K562 (cell line): ENCODE measurements around the gene SOCS6. TPM values are rescaled to one million over a fixed set of nuclear protein-coding genes. Genes with fewer than 3 reads are reported as not detected.

Experiments used
- ATAC-seq: fragments of 200-7000 bp; cut with Tn5 transposase; 3 replicates; pipeline ENCODE4 v1.9.1; 2020; ENCODE audit warnings: moderate library complexity
- BruUV-seq: library from RNA; stranded (reverse); fragments of 400-500 nt; replicated peaks from 2 replicates; lab custom pipeline; 2021; lab: Mats Ljungman, UMichigan
- CTCF ChIA-PET: fragments of 300-600 bp; formaldehyde crosslinking; extraction: SDS; loops from one replicate; lab custom pipeline; 2021; ENCODE audit warnings: low intra/inter-chr PET ratio; lab: Yijun Ruan, JAX
- POLR2A ChIA-PET: fragments of 300-600, 350-650 bp; sonication (Branson Sonifier 250); formaldehyde crosslinking; extraction: SDS; loops from one replicate; lab custom pipeline; 2021; ENCODE audit warnings: antibody characterized with exemption, inconsistent platforms; lab: Yijun Ruan, JAX
- DNase-seq, 4 experiments: peaks; one replicate each; pipeline versions ENCODE4 v3.0.0 to v3.0.0-alpha.2; 2011 to 2018; ENCODE audit warnings: low spot score in 3 of 4, mixed read lengths in 3 of 4; ENCODE audit errors: extremely low read depth in 1 of 4
- FAIRE-seq: peaks from 2 replicates; lab custom pipeline; 2011; peaks lifted over from hg19 to GRCh38; lab: Jason Lieb, UNC
- H2AFZ ChIP-seq: 2 replicates; pipeline ENCODE4 v1.6.0; 2011; ENCODE audit warnings: low read depth, low read length, control low read depth, inconsistent platforms
- H3K27ac ChIP-seq: fragments of 200-600 bp; 3 replicates; pipeline ENCODE4 v1.8.0; 2011; ENCODE audit warnings: low read depth, mild to moderate bottlenecking, control low read depth, inconsistent platforms, low read length, moderate library complexity, mixed read lengths; ENCODE audit errors: extremely low read depth
- H3K27me3 ChIP-seq, 2 experiments: fragments of 300-600 bp in 1 of 2; 2 replicates in 1 of 2; 3 replicates in 1 of 2; pipeline versions ENCODE4 v1.6.0 to v1.8.0; 2011; ENCODE audit warnings: inconsistent platforms in 2 of 2, low read length in 2 of 2, mild to moderate bottlenecking in 1 of 2, mixed read lengths in 1 of 2, moderate library complexity in 1 of 2; ENCODE audit not compliant: control insufficient read depth in 2 of 2, insufficient read depth in 2 of 2
- H3K36me3 ChIP-seq: fragments of 300-600 bp; 3 replicates; pipeline ENCODE4 v1.8.0; 2011; ENCODE audit warnings: mild to moderate bottlenecking, low read length, inconsistent platforms; ENCODE audit not compliant: control insufficient read depth, insufficient read depth
- H3K4me1 ChIP-seq, 2 experiments: fragments of 200-600 bp in 1 of 2; replicated peaks in 1 of 2; 2 replicates in 1 of 2; 3 replicates in 1 of 2; pipeline versions ENCODE4 v1.5.1 to v1.8.0; 2011; ENCODE audit warnings: inconsistent platforms in 2 of 2, low read length in 2 of 2, mild to moderate bottlenecking in 1 of 2, mixed read lengths in 1 of 2, moderate library complexity in 1 of 2; ENCODE audit not compliant: control insufficient read depth in 2 of 2, insufficient read depth in 2 of 2
- H3K4me2 ChIP-seq: 2 replicates; pipeline ENCODE4 v1.6.1; 2011; ENCODE audit warnings: low read length, control low read depth, inconsistent platforms, mixed read lengths; ENCODE audit not compliant: insufficient read depth
- H3K4me3 ChIP-seq: fragments of 200-600 bp; sonication (generic), shearing (Covaris generic); 2 replicates; pipeline ENCODE4 v1.5.1; 2016; ENCODE audit warnings: control low read depth, inconsistent platforms
- H3K79me2 ChIP-seq: fragments of 200-600 bp; 3 replicates; pipeline ENCODE4 v1.8.0; 2011; ENCODE audit warnings: low read length, inconsistent platforms; ENCODE audit not compliant: control insufficient read depth, insufficient read depth
- H3K9ac ChIP-seq, 2 experiments: 2 replicates each; pipeline versions ENCODE4 v1.6.0 to v1.6.1; 2011; ENCODE audit warnings: low read depth in 2 of 2, low read length in 2 of 2, control low read depth in 1 of 2, inconsistent platforms in 1 of 2, mild to moderate bottlenecking in 1 of 2, mixed read lengths in 1 of 2; ENCODE audit not compliant: insufficient read depth in 1 of 2
- H3K9me1 ChIP-seq: one replicate; pipeline ENCODE4 v1.6.0; 2011; ENCODE audit warnings: inconsistent platforms, mild to moderate bottlenecking, low read length, moderate library complexity; ENCODE audit not compliant: control insufficient read depth, insufficient read depth
- H3K9me3 ChIP-seq: replicated peaks from 2 replicates; pipeline ENCODE4 v1.5.1; 2011; ENCODE audit warnings: low read depth, low read length, inconsistent platforms; ENCODE audit not compliant: control insufficient read depth, insufficient read depth
- H4K20me1 ChIP-seq: replicated peaks from 2 replicates; pipeline ENCODE4 v1.6.1; 2011; ENCODE audit warnings: low read length, inconsistent platforms, mixed read lengths; ENCODE audit not compliant: control insufficient read depth, insufficient read depth
- CSDE1 ChIP-seq, 2 experiments: fragments of 450-650 bp; IDR thresholded peaks; 2 replicates each; pipeline ENCODE4 v1.6.1; 2016; ENCODE audit warnings: mild to moderate bottlenecking in 1 of 2
- FOS ChIP-seq: IDR thresholded peaks from 3 replicates; pipeline ENCODE4 v1.6.1; 2011; ENCODE audit not compliant: insufficient read length; ENCODE audit errors: extremely low read depth
- FOSL1 ChIP-seq: fragments of 200-800 bp; sonication (Bioruptor generic); conservative IDR thresholded peaks from 2 replicates; pipeline ENCODE4 v1.6.1; 2016; ENCODE audit warnings: missing genetic modification characterization, missing compliant biosample characterization
- JUN ChIP-seq, 2 experiments: sonication (generic) in 1 of 2; formaldehyde crosslinking in 1 of 2; IDR thresholded peaks; 2 replicates each; pipeline versions ENCODE4 v1.6.1 to v1.8.0; 2012 to 2022; ENCODE audit warnings: borderline replicate concordance in 2 of 2, mild to moderate bottlenecking in 2 of 2, improper control_type of control experiment in 1 of 2, low read depth in 1 of 2, low read length in 1 of 2, missing genetic modification reagents in 1 of 2
- JUND ChIP-seq, 2 experiments: IDR thresholded peaks; 2 replicates in 1 of 2; 3 replicates in 1 of 2; pipeline ENCODE4 v1.6.1; 2011; ENCODE audit warnings: borderline replicate concordance in 2 of 2, low read depth in 2 of 2, low read length in 2 of 2, improper control_type of control experiment in 1 of 2, missing biosample characterization in 1 of 2, missing genetic modification characterization in 1 of 2, missing genetic modification reagents in 1 of 2
- RBM39 ChIP-seq: fragments of 200-400 bp; formaldehyde crosslinking; optimal IDR thresholded peaks from 2 replicates; pipeline ENCODE3; 2018; ENCODE audit warnings: low read depth, low read length
- SMARCA4 ChIP-seq: fragments of 450-650 bp; IDR thresholded peaks from 2 replicates; pipeline ENCODE4 v1.6.1; 2016
- SMARCE1 ChIP-seq: fragments of 450-650 bp; IDR thresholded peaks from 2 replicates; pipeline ENCODE4 v1.7.1; 2016; ENCODE audit warnings: mild to moderate bottlenecking
- STAG1 ChIP-seq: sonication (generic); formaldehyde crosslinking; IDR thresholded peaks from 2 replicates; pipeline ENCODE4 v1.5.0; 2020; ENCODE audit warnings: missing genetic modification reagents, borderline replicate concordance
- ZFP1 ChIP-seq: fragments of 450-650 bp; formaldehyde crosslinking; IDR thresholded peaks from 2 replicates; pipeline ENCODE4 v1.4.0; 2020; ENCODE audit warnings: mild to moderate bottlenecking, mixed read lengths
- WGBS: fragments of 100-300 bp; shearing (Covaris generic); methylation state at CpG from one replicate; pipeline ENCODE4 v1.1.6; 2016; ENCODE audit warnings: low coverage, mixed read lengths; ENCODE audit not compliant: insufficient coverage; ENCODE audit errors: missing lambda C conversion rate; 5-methylcytosine and 5-hydroxymethylcytosine counted together
- in situ Hi-C: fragments of 300-500 bp; cut with MboI; formaldehyde crosslinking; loops from 4 replicates; pipeline ENCODE4 v1.15.0; 2018; ENCODE audit warnings: inconsistent platforms, mixed read lengths
- intact Hi-C: fragments of 100-400 bp; cut with micrococcal nuclease; formaldehyde crosslinking; loops from 2 replicates; pipeline ENCODE4 v1.14.2; 2022
- polyA plus RNA-seq, 8 experiments: library from polyadenylated mRNA; depleted of rRNA in 4 of 8; stranded (reverse) in 5 of 8; unstranded in 3 of 8; fragments of >200 nt; fragmentation: Nextera tagmentation in 2 of 8; fragmentation: Illumina TruSeq in 1 of 8; extraction: Ambion mirVana in 2 of 8; extraction: Trizol in 1 of 8; gene quantifications; 2 replicates each; pipeline versions ENCODE4 v1.2.1 to v1.2.3, GENCODE V29; 2011 to 2014; ENCODE audit warnings: inconsistent platforms in 1 of 8, missing spikeins in 1 of 8
- total RNA-seq, 7 experiments: library from RNA; depleted of rRNA in 6 of 7; stranded (reverse); fragments of >200 nt in 6 of 7; fragmentation: Illumina TruSeq in 2 of 7; extraction: Trizol in 2 of 7; gene quantifications; 2 replicates each; pipeline versions ENCODE4 v1.2.1 to v1.2.3, GENCODE V29; 2011 to 2021; ENCODE audit warnings: low replicate concordance in 1 of 7
- TF ChIP-seq, protein P1 (sequence below): sonication (generic); formaldehyde crosslinking; IDR thresholded peaks from 2 replicates; pipeline ENCODE4 v1.8.0; 2023; ENCODE audit warnings: mild to moderate bottlenecking, missing genetic modification reagents
- TF ChIP-seq, protein P2 (sequence below): fragments of 450-650 bp; IDR thresholded peaks from 2 replicates; pipeline ENCODE4 v1.6.1; 2017; ENCODE audit warnings: antibody characterized with exemption

The SOCS6 gene
- total and polyA plus RNA-seq, 9 of the 15 experiments (the other 6 are each of a cell fraction or from before 2014, with no cell fraction given), result 2.5 to 7.1 (median 5.6) TPM

DNA sequence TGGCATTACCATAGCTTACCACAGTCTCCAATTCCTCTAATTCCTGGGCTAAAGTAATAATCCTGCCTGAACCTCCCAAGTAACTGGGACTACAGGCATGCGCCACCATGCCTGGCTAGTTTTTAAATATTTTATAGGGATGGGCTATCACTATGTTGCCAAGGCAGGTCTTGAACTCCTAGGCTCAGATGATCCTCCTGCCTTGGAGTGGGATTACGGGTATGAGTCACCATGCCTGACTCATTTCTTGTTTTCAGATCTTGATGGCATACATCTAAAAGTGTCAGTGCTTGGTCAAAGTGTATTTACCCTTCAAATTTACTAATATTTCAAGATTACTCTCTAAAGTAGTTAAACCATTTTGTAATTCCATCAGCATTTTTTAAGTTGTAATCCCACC lies 9.4 kb upstream of the SOCS6 start:
- Histone ChIP-seq H3K9ac (no peak overlapping the region), H3K27ac (no peak overlapping the region), H3K79me2 (no peaks in the 10 kb centered on the region), H3K27me3 (no peaks in the 10 kb centered on the region), H3K4me2 (no peak overlapping the region), H3K4me3 (no peak overlapping the region), H3K9me3 (0 out of 2 replicates have a peak, but pooled peaks cover 2% of the 10 kb centered on the region), H3K4me1 (no peaks in the 10 kb centered on the region; a peak in 2 of 5 replicates), H3K9me1 (no peaks in the 10 kb centered on the region), H3K36me3 (no peaks in the 10 kb centered on the region), H4K20me1 (no peaks in the 10 kb centered on the region), H2AFZ (no peak overlapping the region)
- intact Hi-C loops, result no loop called here
- FAIRE-seq (no peak), DNase-seq (peak in 1 of 4 experiments; percentile 26), ATAC-seq (no peak)
- CTCF ChIA-PET, result no interaction called here
- in situ Hi-C loops, result no loop called here
- BruUV-seq, result no TSS peak
- POLR2A ChIA-PET, result no interaction called here
- WGBS, result 43% methylated on average over 2 of the region's 2 CpGs
- no peak for TF ChIP-seq ZFP1 (CRISPR knock-in tag)
- TF ChIP-seq, protein P1, sequence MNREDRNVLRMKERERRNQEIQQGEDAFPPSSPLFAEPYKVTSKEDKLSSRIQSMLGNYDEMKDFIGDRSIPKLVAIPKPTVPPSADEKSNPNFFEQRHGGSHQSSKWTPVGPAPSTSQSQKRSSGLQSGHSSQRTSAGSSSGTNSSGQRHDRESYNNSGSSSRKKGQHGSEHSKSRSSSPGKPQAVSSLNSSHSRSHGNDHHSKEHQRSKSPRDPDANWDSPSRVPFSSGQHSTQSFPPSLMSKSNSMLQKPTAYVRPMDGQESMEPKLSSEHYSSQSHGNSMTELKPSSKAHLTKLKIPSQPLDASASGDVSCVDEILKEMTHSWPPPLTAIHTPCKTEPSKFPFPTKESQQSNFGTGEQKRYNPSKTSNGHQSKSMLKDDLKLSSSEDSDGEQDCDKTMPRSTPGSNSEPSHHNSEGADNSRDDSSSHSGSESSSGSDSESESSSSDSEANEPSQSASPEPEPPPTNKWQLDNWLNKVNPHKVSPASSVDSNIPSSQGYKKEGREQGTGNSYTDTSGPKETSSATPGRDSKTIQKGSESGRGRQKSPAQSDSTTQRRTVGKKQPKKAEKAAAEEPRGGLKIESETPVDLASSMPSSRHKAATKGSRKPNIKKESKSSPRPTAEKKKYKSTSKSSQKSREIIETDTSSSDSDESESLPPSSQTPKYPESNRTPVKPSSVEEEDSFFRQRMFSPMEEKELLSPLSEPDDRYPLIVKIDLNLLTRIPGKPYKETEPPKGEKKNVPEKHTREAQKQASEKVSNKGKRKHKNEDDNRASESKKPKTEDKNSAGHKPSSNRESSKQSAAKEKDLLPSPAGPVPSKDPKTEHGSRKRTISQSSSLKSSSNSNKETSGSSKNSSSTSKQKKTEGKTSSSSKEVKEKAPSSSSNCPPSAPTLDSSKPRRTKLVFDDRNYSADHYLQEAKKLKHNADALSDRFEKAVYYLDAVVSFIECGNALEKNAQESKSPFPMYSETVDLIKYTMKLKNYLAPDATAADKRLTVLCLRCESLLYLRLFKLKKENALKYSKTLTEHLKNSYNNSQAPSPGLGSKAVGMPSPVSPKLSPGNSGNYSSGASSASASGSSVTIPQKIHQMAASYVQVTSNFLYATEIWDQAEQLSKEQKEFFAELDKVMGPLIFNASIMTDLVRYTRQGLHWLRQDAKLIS (CRISPR knock-in tag), result no peak
- TF ChIP-seq FOSL1 (tag), result peak; percentile 87
- TF ChIP-seq, protein P2, sequence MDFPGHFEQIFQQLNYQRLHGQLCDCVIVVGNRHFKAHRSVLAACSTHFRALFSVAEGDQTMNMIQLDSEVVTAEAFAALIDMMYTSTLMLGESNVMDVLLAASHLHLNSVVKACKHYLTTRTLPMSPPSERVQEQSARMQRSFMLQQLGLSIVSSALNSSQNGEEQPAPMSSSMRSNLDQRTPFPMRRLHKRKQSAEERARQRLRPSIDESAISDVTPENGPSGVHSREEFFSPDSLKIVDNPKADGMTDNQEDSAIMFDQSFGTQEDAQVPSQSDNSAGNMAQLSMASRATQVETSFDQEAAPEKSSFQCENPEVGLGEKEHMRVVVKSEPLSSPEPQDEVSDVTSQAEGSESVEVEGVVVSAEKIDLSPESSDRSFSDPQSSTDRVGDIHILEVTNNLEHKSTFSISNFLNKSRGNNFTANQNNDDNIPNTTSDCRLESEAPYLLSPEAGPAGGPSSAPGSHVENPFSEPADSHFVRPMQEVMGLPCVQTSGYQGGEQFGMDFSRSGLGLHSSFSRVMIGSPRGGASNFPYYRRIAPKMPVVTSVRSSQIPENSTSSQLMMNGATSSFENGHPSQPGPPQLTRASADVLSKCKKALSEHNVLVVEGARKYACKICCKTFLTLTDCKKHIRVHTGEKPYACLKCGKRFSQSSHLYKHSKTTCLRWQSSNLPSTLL, result no peak
- TF ChIP-seq CSDE1 (IDR thresholded peaks at IDR 0.05), result no peak
- TF ChIP-seq FOS, result peak; percentile 44
- TF ChIP-seq JUND (IDR thresholded peaks at IDR 0.05; ENCODE audit: borderline replicate concordance, low read depth, low read length), result peak; percentile 87
- TF ChIP-seq JUND (tag; IDR thresholded peaks at IDR 0.05; ENCODE audit: borderline replicate concordance, low read depth, low read length), result peak; percentile 83
- TF ChIP-seq SMARCE1, result 0 out of 2 replicates have a peak, but pooled peaks have one; percentile 31
- 0 out of 2 replicates have a peak, but pooled peaks have one; percentile 39 for TF ChIP-seq SMARCA4
- peak; percentile 70; the same call in 1 of the 2 replicates for TF ChIP-seq JUN (IDR thresholded peaks at IDR 0.05; ENCODE audit: borderline replicate concordance, low read depth, low read length)
- no peak for TF ChIP-seq JUN (CRISPR knock-in tag; IDR thresholded peaks at IDR 0.05; ENCODE audit: borderline replicate concordance)
- no peak for TF ChIP-seq STAG1
- no peak for TF ChIP-seq RBM39
